OCI-LY7 (cell line): ENCODE results near the gene SLC22A13.

Experiments
- CTCF ChIP-seq: fragments of 200-600 bp; sonication (generic); conservative IDR thresholded peaks from 2 replicates; pipeline ENCODE4 v1.5.1; 2014; ENCODE audit warnings: mild to moderate bottlenecking, antibody characterized with exemption, low read length, moderate library complexity, mixed read lengths
- EZH2phosphoT487 ChIP-seq: fragments of 200-600 bp; sonication (generic); IDR thresholded peaks from 2 replicates; pipeline ENCODE4 v1.6.1; 2018; ENCODE audit warnings: low read depth, borderline replicate concordance, mild to moderate bottlenecking, mixed run types, antibody characterized with exemption, low read length, moderate library complexity, mixed read lengths

- no peak for TF ChIP-seq CTCF
- TF ChIP-seq EZH2phosphoT487, result no peak
Measured at GRCh38 chr3:38268522-38268921, 2.9 kb downstream of the SLC22A13 start.
